Endothelial cell of umbilical vein (primary cell): ENCODE data around the gene SOCS3. TPM values are rescaled to one million over a fixed set of nuclear protein-coding genes. Genes with fewer than 3 reads are reported as not detected.

ENCODE experiments used
- BruUV-seq: library from RNA; stranded (reverse); fragments of 400-500 nt; replicated peaks from 2 replicates; lab custom pipeline; 2021; lab: Mats Ljungman, UMichigan
- CTCF ChIA-PET: fragments of 300-600, 350-600 bp; sonication (Branson Sonifier 250); formaldehyde crosslinking; loops from one replicate; lab custom pipeline; 2021; ENCODE audit warnings: antibody characterized with exemption, inconsistent platforms; lab: Charles Lee
- POLR2A ChIA-PET: fragments of 300-600, 350-600 bp; sonication (Branson Sonifier 250); formaldehyde crosslinking; loops from one replicate; lab custom pipeline; 2021; ENCODE audit warnings: antibody characterized with exemption, inconsistent platforms; lab: Charles Lee
- DNase-seq: peaks from one replicate; pipeline ENCODE4 v3.0.0-alpha.2; 2011; ENCODE audit warnings: low read depth, low spot score
- FAIRE-seq: peaks from 2 replicates; lab custom pipeline; 2011; peaks lifted over from hg19 to GRCh38; lab: Jason Lieb, UNC
- H2AFZ ChIP-seq: 2 replicates; pipeline ENCODE4 v1.6.0; 2012; ENCODE audit warnings: low read depth, low read length, control low read depth, inconsistent platforms
- H3K27ac ChIP-seq: 2 replicates; pipeline ENCODE4 v1.5.1; 2011; ENCODE audit warnings: low read depth, mild to moderate bottlenecking, control low read depth, low read length, moderate library complexity; ENCODE audit not compliant: insufficient read depth
- H3K27me3 ChIP-seq, 2 experiments: 2 replicates each; pipeline versions ENCODE4 v1.6.0 to v1.6.1; 2011; ENCODE audit warnings: low read length in 2 of 2, mixed read lengths in 1 of 2; ENCODE audit not compliant: control insufficient read depth in 2 of 2, insufficient read depth in 2 of 2
- H3K36me3 ChIP-seq, 2 experiments: 2 replicates in 1 of 2; 3 replicates in 1 of 2; pipeline ENCODE4 v1.5.1; 2011; ENCODE audit warnings: low read length in 2 of 2, mild to moderate bottlenecking in 1 of 2, moderate library complexity in 1 of 2; ENCODE audit not compliant: control insufficient read depth in 2 of 2, insufficient read depth in 2 of 2; ENCODE audit errors: extremely low read depth in 1 of 2
- H3K4me1 ChIP-seq: 3 replicates; pipeline ENCODE4 v1.5.1; 2011; ENCODE audit warnings: mild to moderate bottlenecking, low read length; ENCODE audit not compliant: control insufficient read depth, insufficient read depth; ENCODE audit errors: extremely low read depth
- H3K4me2 ChIP-seq: 2 replicates; pipeline ENCODE4 v1.6.1; 2011; ENCODE audit warnings: low read length, control low read depth, mixed read lengths; ENCODE audit not compliant: insufficient read depth
- H3K4me3 ChIP-seq, 3 experiments: fragments of 200-600 bp in 1 of 3; sonication (generic), shearing (Covaris generic) in 1 of 3; replicated peaks in 1 of 3; 2 replicates each; pipeline ENCODE4 v1.5.1; 2011 to 2016; ENCODE audit warnings: control low read depth in 3 of 3, low read length in 3 of 3, mild to moderate bottlenecking in 2 of 3, inconsistent platforms in 1 of 3, low read depth in 1 of 3, moderate library complexity in 1 of 3; ENCODE audit not compliant: insufficient read depth in 1 of 3
- H3K79me2 ChIP-seq: 2 replicates; pipeline ENCODE4 v1.6.0; 2012; ENCODE audit warnings: low read length, inconsistent platforms; ENCODE audit not compliant: control insufficient read depth, insufficient read depth
- H3K9ac ChIP-seq: replicated peaks from 2 replicates; pipeline ENCODE3; 2011; ENCODE audit warnings: low read length, control low read depth; ENCODE audit not compliant: insufficient read depth; ENCODE audit errors: extremely low read depth
- H3K9me1 ChIP-seq: replicated peaks from 3 replicates; pipeline ENCODE4 v1.6.0; 2011; ENCODE audit warnings: mild to moderate bottlenecking, low read length; ENCODE audit not compliant: control insufficient read depth, insufficient read depth; ENCODE audit errors: extremely low read depth
- H3K9me3 ChIP-seq: replicated peaks from 2 replicates; pipeline ENCODE4 v1.5.1; 2012; ENCODE audit warnings: low read length, inconsistent platforms; ENCODE audit not compliant: control insufficient read depth, insufficient read depth
- H4K20me1 ChIP-seq: replicated peaks from 2 replicates; pipeline ENCODE3; 2011; ENCODE audit warnings: mild to moderate bottlenecking, low read length; ENCODE audit not compliant: control insufficient read depth, insufficient read depth; ENCODE audit errors: extremely low read depth
- CTCF ChIP-seq, 2 donors: IDR thresholded peaks; 1 replicate in 1 of 2; 2 replicates in 1 of 2; pipeline ENCODE4 v1.5.1; 2011; ENCODE audit warnings: low read length in 2 of 2, mild to moderate bottlenecking in 2 of 2, moderate library complexity in 2 of 2, control low read depth in 1 of 2, inconsistent platforms in 1 of 2, low read depth in 1 of 2; ENCODE audit not compliant: insufficient read depth in 1 of 2; ENCODE audit errors: extremely low read depth in 1 of 2
- EZH2 ChIP-seq: IDR thresholded peaks from 2 replicates; pipeline ENCODE4 v1.6.1; 2012; ENCODE audit warnings: borderline replicate concordance, low read depth, mild to moderate bottlenecking, moderate library complexity, low read length, inconsistent platforms; ENCODE audit not compliant: severe bottlenecking
- GATA2 ChIP-seq: IDR thresholded peaks from 2 replicates; pipeline ENCODE4 v1.7.0; 2011; ENCODE audit warnings: low read depth, mild to moderate bottlenecking, moderate library complexity, mixed read lengths, low read length; ENCODE audit not compliant: insufficient read length, insufficient read depth
- MYC ChIP-seq: IDR thresholded peaks from one replicate; pipeline ENCODE4 v1.6.1; 2011; ENCODE audit warnings: mild to moderate bottlenecking, low read depth, low read length
- dilution Hi-C: fragments of 300-500 bp; cut with MboI; formaldehyde crosslinking; loops from one replicate; pipeline ENCODE4 v1.15.0; 2019; ENCODE audit warnings: low sequenced_read_pairs; ENCODE audit not compliant: extremely low pct_ligation_motif_present
- intact Hi-C: fragments of 100-400 bp; cut with micrococcal nuclease; formaldehyde crosslinking; loops from one replicate; pipeline ENCODE4 v1.10.0; 2022
- polyA plus RNA-seq, 4 experiments: library from polyadenylated mRNA; depleted of rRNA in 3 of 4; stranded (reverse) in 3 of 4; unstranded in 1 of 4; fragments of >200 nt; gene quantifications; 2 replicates each; pipeline versions ENCODE4 v1.2.1 to v1.2.3, GENCODE V29; 2011 to 2012; ENCODE audit warnings: missing spikeins in 1 of 4
- total RNA-seq: library from RNA; stranded (reverse); gene quantifications from 2 replicates; pipeline ENCODE4 v1.2.3, GENCODE V29; 2021

The SOCS3 gene
- total and polyA plus RNA-seq, 2 donors (not counting 3 experiments of a cell fraction or from before 2014, with no cell fraction given): 6.2 to 14.3 TPM

- peaks cover 24 to 60% of the 10 kb centered on the region in 2 experiments for H3K36me3 ChIP-seq
- dilution Hi-C loops: no loop called here
Measured at GRCh38 chr17:78399028-78399692, 39.3 kb upstream of the SOCS3 start.

More at GRCh38 chr17:78399028-78399692, 39.3 kb upstream of the SOCS3 start:
- intact Hi-C loops: no loop called here
- H3K9me1 ChIP-seq: no peaks in the 10 kb centered on the region
- H3K27me3 ChIP-seq: no peaks in the 10 kb centered on the region
- BruUV-seq: no TSS peak
- FAIRE-seq (no peak), DNase-seq (no peak)
- no peak overlapping the region for H3K9ac ChIP-seq
- H3K4me2 ChIP-seq: no peak overlapping the region
- TF ChIP-seq MYC (no peak), GATA2 (no peak), CTCF (IDR thresholded peaks at IDR 0.05; ENCODE audit: extremely low read depth in 1 of 2, insufficient read depth in 1 of 2, low read depth in 1 of 2, low read length in 2 of 2) (no peak), EZH2 (no peak)
- peaks cover 13% of the 10 kb centered on the region for H3K4me1 ChIP-seq
- H4K20me1 ChIP-seq: no peaks in the 10 kb centered on the region
- no peak overlapping the region for H2AFZ ChIP-seq
- H3K27ac ChIP-seq: no peak overlapping the region
- ChIA-PET CTCF (interaction anchor here (0.7 to 1.3 kb wide), 2 partner anchors 23 to 35 kb away, joined by 3 to 4 read pairs; no protein-coding TSS in a partner anchor), POLR2A (no interaction called here)
- H3K4me3 ChIP-seq: no peak overlapping the region
- H3K9me3 ChIP-seq: no peaks in the 10 kb centered on the region
- H3K79me2 ChIP-seq: peaks cover 40% of the 10 kb centered on the region
